DND-41 (cell line): Measurements from ENCODE around the gene GALP.
"Not testable (repeated sequence)": the region's sequence is repeated elsewhere in the genome, so short reads cannot be mapped to it uniquely, and the experiment has no call there.

Experiments
- ATAC-seq: fragments of 200-7000 bp; cut with Tn5 transposase; 3 replicates; pipeline ENCODE4 v1.9.1; 2021; ENCODE audit warnings: low read depth; ENCODE audit not compliant: insufficient read depth
- DNase-seq: peaks from one replicate; pipeline ENCODE4 v3.0.0-alpha.2; 2020
- H2AFZ ChIP-seq: 2 replicates; pipeline ENCODE4 v1.6.0; 2012; ENCODE audit warnings: low read depth, low read length
- H3K27ac ChIP-seq: 2 replicates; pipeline ENCODE4 v1.5.1; 2012; ENCODE audit warnings: low read length, inconsistent platforms
- H3K27me3 ChIP-seq: fragments of 200-600 bp; sonication (generic); 2 replicates; pipeline ENCODE4 v1.6.0; 2012; ENCODE audit warnings: low read length, mild to moderate bottlenecking, inconsistent platforms; ENCODE audit not compliant: insufficient read depth, poor library complexity
- H3K36me3 ChIP-seq: 2 replicates; pipeline ENCODE4 v1.5.1; 2012; ENCODE audit warnings: low read length, inconsistent platforms; ENCODE audit not compliant: insufficient read depth
- H3K4me1 ChIP-seq: 2 replicates; pipeline ENCODE4 v1.5.1; 2012; ENCODE audit warnings: mild to moderate bottlenecking, low read length; ENCODE audit not compliant: insufficient read depth
- H3K4me2 ChIP-seq: 2 replicates; pipeline ENCODE4 v1.6.0; 2012; ENCODE audit warnings: mild to moderate bottlenecking, moderate library complexity, low read length, inconsistent platforms; ENCODE audit not compliant: insufficient read depth
- H3K4me3 ChIP-seq, 2 experiments: fragments of 200-600 bp in 1 of 2; shearing (Covaris generic) in 1 of 2; 2 replicates each; pipeline ENCODE4 v1.5.1; 2012 to 2016; ENCODE audit warnings: inconsistent platforms in 2 of 2, low read length in 2 of 2, mild to moderate bottlenecking in 2 of 2, low read depth in 1 of 2, moderate library complexity in 1 of 2
- H3K79me2 ChIP-seq: 2 replicates; pipeline ENCODE4 v1.6.0; 2012; ENCODE audit warnings: low read length, inconsistent platforms; ENCODE audit not compliant: insufficient read depth
- H3K9ac ChIP-seq: 2 replicates; pipeline ENCODE4 v1.6.0; 2012; ENCODE audit warnings: low read depth, mild to moderate bottlenecking, inconsistent platforms, low read length, moderate library complexity
- H3K9me3 ChIP-seq: 2 replicates; pipeline ENCODE4 v1.5.1; 2012; ENCODE audit warnings: low read length, moderate library complexity, mild to moderate bottlenecking, inconsistent platforms; ENCODE audit not compliant: insufficient read depth, severe bottlenecking
- H4K20me1 ChIP-seq: 2 replicates; pipeline ENCODE4 v1.6.0; 2012; ENCODE audit warnings: low read length; ENCODE audit not compliant: insufficient read depth
- CTCF ChIP-seq: IDR thresholded peaks from 2 replicates; pipeline ENCODE4 v1.5.1; 2012; ENCODE audit warnings: borderline replicate concordance, low read length, moderate library complexity, mild to moderate bottlenecking; ENCODE audit not compliant: poor library complexity, severe bottlenecking; ENCODE audit errors: extremely low read depth
- EZH2 ChIP-seq: IDR thresholded peaks from 3 replicates; pipeline ENCODE4 v1.6.1; 2012; ENCODE audit warnings: borderline replicate concordance, low read depth, mild to moderate bottlenecking, moderate library complexity, low read length, inconsistent platforms; ENCODE audit not compliant: severe bottlenecking

Gene GALP

DNA sequence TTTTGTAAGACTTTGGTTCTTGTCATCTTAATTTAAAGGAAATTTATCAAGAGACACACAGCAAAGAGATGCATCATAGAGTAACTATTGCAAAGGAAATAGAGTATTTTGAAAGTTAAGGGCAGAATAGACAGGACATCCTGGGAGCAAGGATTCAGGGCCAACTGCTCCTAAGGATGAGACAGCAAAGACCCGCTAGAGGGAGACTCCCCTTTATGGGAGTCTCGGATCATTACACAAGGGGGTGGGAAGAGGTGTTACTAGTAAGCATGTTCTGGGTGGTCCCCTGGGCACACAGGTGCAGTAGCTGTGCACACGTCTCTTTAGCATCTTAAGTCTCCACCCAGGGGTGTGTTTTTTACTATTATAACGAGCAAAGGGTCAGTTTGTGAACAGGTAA, 35.9 kb downstream of the GALP start:
- Histone ChIP-seq H3K9ac (no peak overlapping the region), H3K27me3 (no peaks in the 10 kb centered on the region), H3K4me1 (peaks cover 6% of the 10 kb centered on the region; the same call in 1 of the 2 replicates), H3K4me3 (no peak overlapping the region), H4K20me1 (no peaks in the 10 kb centered on the region), H3K36me3 (no peaks in the 10 kb centered on the region), H3K27ac (no peak overlapping the region), H3K9me3 (no peaks in the 10 kb centered on the region), H3K4me2 (no peak overlapping the region), H3K79me2 (no peaks in the 10 kb centered on the region), H2AFZ (no peak overlapping the region)
- no peak for ATAC-seq
- no peak for DNase-seq
- no peak for TF ChIP-seq CTCF
- TF ChIP-seq EZH2, result no peak

DNA sequence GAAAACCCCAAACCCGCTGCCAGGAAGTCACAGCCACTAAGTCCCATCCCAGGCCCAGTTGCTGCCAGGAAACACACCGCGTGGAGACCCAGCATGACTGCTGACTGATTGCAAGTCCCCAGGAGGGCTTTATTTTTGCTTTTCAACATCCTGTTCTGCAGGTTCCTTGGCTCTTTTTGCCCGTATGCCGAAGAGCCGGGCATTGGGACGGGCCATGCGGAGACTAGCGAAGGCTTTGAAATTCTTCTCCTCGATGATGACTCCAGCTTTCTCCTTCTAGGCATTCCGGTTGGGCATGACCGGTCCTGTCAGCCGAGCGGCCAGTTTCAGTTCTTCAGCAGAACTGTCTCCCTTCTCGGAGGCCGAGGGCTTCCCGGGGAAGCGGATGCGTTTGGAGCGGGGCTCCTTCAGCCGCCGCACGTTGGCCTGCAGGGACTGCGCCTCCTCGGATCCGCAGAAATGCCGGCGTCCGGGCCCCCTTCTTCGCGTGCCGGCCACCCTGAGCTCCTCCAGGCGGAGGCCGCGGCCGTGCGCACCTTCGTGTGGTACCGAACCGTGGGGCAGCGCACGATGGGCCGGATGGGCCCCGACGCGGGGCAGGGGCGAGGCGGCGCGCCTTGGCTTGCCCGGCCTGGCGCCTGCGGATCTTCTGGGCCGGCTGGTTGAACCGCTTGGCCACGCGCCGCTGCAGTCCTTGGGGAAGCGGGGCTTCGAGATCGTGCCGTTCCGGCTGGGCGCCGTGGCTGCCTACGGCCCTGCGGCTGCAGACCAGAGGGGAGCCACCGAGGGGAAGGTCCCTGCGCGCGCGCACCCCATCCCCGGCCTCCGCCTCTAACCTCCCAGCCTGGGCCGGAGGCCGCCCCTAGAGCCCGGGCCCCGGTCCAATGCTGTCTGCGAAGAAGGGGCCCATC, 41.5 kb downstream of the GALP start:
- Histone ChIP-seq H3K4me3 (no peak overlapping the region), H3K4me1 (peaks cover 15% of the 10 kb centered on the region), H3K4me2 (peak overlapping the region; percentile 11; the same call in 1 of the 2 replicates), H3K36me3 (no peaks in the 10 kb centered on the region), H3K27ac (peak overlapping the region; percentile 11), H3K9ac (no peak overlapping the region), H2AFZ (no peak overlapping the region), H3K9me3 (no peaks in the 10 kb centered on the region), H3K27me3 (no peaks in the 10 kb centered on the region), H4K20me1 (no peaks in the 10 kb centered on the region), H3K79me2 (no peaks in the 10 kb centered on the region)
- ATAC-seq, result peak; percentile 72
- TF ChIP-seq CTCF (no peak), EZH2 (no peak)
- peak; percentile 62 for DNase-seq

DNA sequence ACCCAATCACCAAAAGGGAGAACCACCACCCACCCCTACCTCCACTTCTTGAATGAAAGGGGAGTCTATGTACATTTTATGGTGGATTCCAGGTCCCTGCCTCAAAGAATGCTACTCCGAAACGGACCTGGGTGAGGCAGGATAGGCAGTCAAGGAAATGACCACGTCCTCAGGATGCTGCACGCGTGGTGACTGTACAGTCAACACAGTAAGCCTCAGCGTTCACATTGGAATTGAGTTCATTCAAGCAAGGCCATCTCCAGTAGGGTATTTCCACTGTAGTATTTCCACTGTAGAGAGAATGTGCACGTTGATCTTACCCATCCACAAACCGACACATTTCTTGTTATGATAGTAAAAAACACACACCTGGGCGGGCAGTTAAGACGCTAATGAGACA, 43.2 kb downstream of the GALP start:
- DNase-seq, result no peak
- TF ChIP-seq CTCF, result no peak
- TF ChIP-seq EZH2, result no peak
- H3K79me2 ChIP-seq, result no peaks in the 10 kb centered on the region
- no peak overlapping the region for H3K4me2 ChIP-seq
- no peaks in the 10 kb centered on the region for H3K27me3 ChIP-seq
- H4K20me1 ChIP-seq, result no peaks in the 10 kb centered on the region
- H2AFZ ChIP-seq, result no peak overlapping the region
- no peak overlapping the region for H3K27ac ChIP-seq
- ATAC-seq, result no peak
- H3K9ac ChIP-seq, result no peak overlapping the region
- H3K4me1 ChIP-seq, result peaks cover 15% of the 10 kb centered on the region
- no peak overlapping the region for H3K4me3 ChIP-seq
- H3K36me3 ChIP-seq, result no peaks in the 10 kb centered on the region
- no peaks in the 10 kb centered on the region for H3K9me3 ChIP-seq

DNA sequence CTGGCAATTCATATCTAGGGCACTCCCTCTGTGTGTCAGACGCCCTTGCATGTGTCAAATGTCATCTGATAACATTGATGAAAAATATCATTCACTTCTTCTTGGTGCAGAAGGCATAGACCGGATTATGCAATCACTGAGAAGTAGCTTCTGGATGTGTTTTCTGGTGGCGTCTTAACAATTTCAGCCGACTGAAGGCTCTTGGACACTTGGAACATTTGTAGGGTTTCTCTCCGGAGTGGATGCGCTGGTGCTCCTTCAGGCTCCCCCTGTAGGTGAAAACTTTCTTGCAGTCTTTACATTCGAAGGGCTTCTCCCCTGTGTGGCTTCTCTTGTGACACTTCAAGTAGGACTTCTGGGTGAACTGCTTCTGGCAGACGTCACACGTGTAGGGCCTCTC, 45.6 kb downstream of the GALP start:
- H3K4me3 ChIP-seq, H2AFZ ChIP-seq, H3K36me3 ChIP-seq, H3K4me2 ChIP-seq, H3K27ac ChIP-seq, H3K9ac ChIP-seq, H3K9me3 ChIP-seq, H3K79me2 ChIP-seq, H3K27me3 ChIP-seq, H4K20me1 ChIP-seq, DNase-seq, ATAC-seq: not testable (repeated sequence)
- H3K4me1 ChIP-seq, result peaks cover 12% of the 10 kb centered on the region
- TF ChIP-seq CTCF, result peak; percentile 26
